H1 (cell line): ENCODE data around the gene NDUFAF3. TPM values are rescaled to one million over a fixed set of nuclear protein-coding genes. Genes with fewer than 3 reads are reported as not detected.

Experiments
- ASH2L ChIP-seq: fragments of 200-600, 300-600 bp; sonication (generic); IDR thresholded peaks from one replicate; pipeline ENCODE4 v1.7.1; 2017; ENCODE audit warnings: low read length
- BCL11A ChIP-seq, 2 experiments: IDR thresholded peaks; one replicate each; pipeline ENCODE4 v1.6.1; 2011; ENCODE audit warnings: low read depth in 2 of 2, low read length in 2 of 2, mild to moderate bottlenecking in 2 of 2
- BRCA1 ChIP-seq: IDR thresholded peaks from 2 replicates; pipeline ENCODE4 v1.6.1; 2012; ENCODE audit warnings: low read depth, low read length, improper control_type of control experiment
- CBX8 ChIP-seq: fragments of 300-800, 300-1000 bp; sonication (generic); IDR thresholded peaks from 2 replicates; pipeline ENCODE4 v1.7.1; 2016; ENCODE audit warnings: low read depth, low read length, borderline replicate concordance
- CHD1 ChIP-seq: IDR thresholded peaks from 2 replicates; pipeline ENCODE4 v1.6.1; 2012; ENCODE audit warnings: low read depth, low read length, improper control_type of control experiment
- CTBP2 ChIP-seq: IDR thresholded peaks from 2 replicates; pipeline ENCODE4 v1.7.0; 2011; ENCODE audit warnings: borderline replicate concordance, mild to moderate bottlenecking, moderate library complexity, mixed read lengths, low read length; ENCODE audit not compliant: insufficient read depth, insufficient read length
- EP300 ChIP-seq, 2 experiments: IDR thresholded peaks; 1 replicate in 1 of 2; 2 replicates in 1 of 2; pipeline ENCODE4 v1.6.1; 2011 to 2012; ENCODE audit warnings: low read depth in 2 of 2, low read length in 2 of 2, mild to moderate bottlenecking in 2 of 2, borderline replicate concordance in 1 of 2, inconsistent platforms in 1 of 2, moderate library complexity in 1 of 2
- FOSL1 ChIP-seq: IDR thresholded peaks from 2 replicates; pipeline ENCODE4 v1.6.1; 2011; ENCODE audit warnings: mild to moderate bottlenecking, low read depth, low read length, moderate library complexity; ENCODE audit not compliant: insufficient read depth
- NANOG ChIP-seq: IDR thresholded peaks from 2 replicates; pipeline ENCODE4 v1.6.1; 2011; ENCODE audit warnings: low read length, low read depth, mild to moderate bottlenecking, inconsistent platforms; ENCODE audit not compliant: insufficient read depth, poor library complexity, severe bottlenecking
- PHF8 ChIP-seq: fragments of 200-600 bp; sonication (generic); conservative IDR thresholded peaks from 2 replicates; pipeline ENCODE4 v1.7.1; 2012; ENCODE audit warnings: low read depth, mild to moderate bottlenecking, inconsistent platforms, low read length, moderate library complexity
- POU5F1 ChIP-seq: IDR thresholded peaks from 2 replicates; pipeline ENCODE4 v1.6.1; 2011; ENCODE audit warnings: low read depth, mild to moderate bottlenecking, low read length, moderate library complexity
- RBBP5 ChIP-seq: IDR thresholded peaks from 2 replicates; pipeline ENCODE4 v1.7.1; 2012; ENCODE audit warnings: low read depth, mild to moderate bottlenecking, inconsistent platforms, low read length, moderate library complexity, borderline replicate concordance
- RNF2 ChIP-seq: fragments of 200-900, 300-1000 bp; sonication (generic); IDR thresholded peaks from 2 replicates; pipeline ENCODE4 v1.7.1; 2016; ENCODE audit warnings: borderline replicate concordance, low read depth, mild to moderate bottlenecking, antibody characterized with exemption, low read length; ENCODE audit not compliant: poor library complexity, severe bottlenecking; ENCODE audit errors: missing control alignments
- RXRA ChIP-seq: IDR thresholded peaks from 2 replicates; pipeline ENCODE4 v1.6.1; 2011; ENCODE audit warnings: low read depth, mild to moderate bottlenecking, low read length, moderate library complexity; ENCODE audit not compliant: insufficient read depth
- SIN3A ChIP-seq, 2 experiments: IDR thresholded peaks in 1 of 2; conservative IDR thresholded peaks in 1 of 2; 2 replicates each; pipeline ENCODE4 v1.6.1; 2011 to 2012; ENCODE audit warnings: low read length in 2 of 2, improper control_type of control experiment in 1 of 2, low read depth in 1 of 2, mild to moderate bottlenecking in 1 of 2
- SIRT6 ChIP-seq: IDR thresholded peaks from one replicate; pipeline ENCODE4 v1.7.1; 2012; ENCODE audit warnings: low read length, inconsistent platforms
- SIX5 ChIP-seq: IDR thresholded peaks from 2 replicates; pipeline ENCODE4 v1.6.1; 2011; ENCODE audit warnings: mild to moderate bottlenecking, low read depth, low read length
- SRF ChIP-seq: IDR thresholded peaks from 2 replicates; pipeline ENCODE4 v1.6.1; 2011; ENCODE audit warnings: mild to moderate bottlenecking, low read depth, low read length, moderate library complexity
- SUZ12 ChIP-seq: fragments of 200-600 bp; sonication (generic); IDR thresholded peaks from 2 replicates; pipeline ENCODE4 v1.6.1; 2012; ENCODE audit warnings: mild to moderate bottlenecking, inconsistent platforms, low read length, moderate library complexity, mixed read lengths
- TCF12 ChIP-seq: IDR thresholded peaks from 2 replicates; pipeline ENCODE4 v1.6.1; 2011; ENCODE audit warnings: low read depth, mild to moderate bottlenecking, low read length
- TEAD4 ChIP-seq: IDR thresholded peaks from 2 replicates; pipeline ENCODE4 v1.6.1; 2012; ENCODE audit warnings: low read depth, low read length, inconsistent platforms, mixed read lengths
- ZNF274 ChIP-seq: IDR thresholded peaks from 2 replicates; pipeline ENCODE4 v1.7.0; 2012; ENCODE audit warnings: low read length, borderline replicate concordance; ENCODE audit errors: extremely low read depth
- polyA plus RNA-seq, 7 experiments: library from polyadenylated mRNA; depleted of rRNA in 3 of 7; stranded (reverse) in 5 of 7; unstranded in 2 of 7; fragments of >200 nt in 5 of 7; fragments of 200-250 nt in 2 of 7; gene quantifications; 1 replicate in 5 of 7; 2 replicates in 1 of 7; 4 replicates in 1 of 7; pipeline versions ENCODE4 v1.2.1 to v1.2.3, GENCODE V29; 2011 to 2013; ENCODE audit warnings: missing spikeins in 2 of 7, mixed read lengths in 2 of 7
- total RNA-seq: library from RNA; stranded (reverse); fragmentation: NEBNext Ultra II Directional; extraction: Animal tissue kit (Norgen Biotek cat#: 25700); gene quantifications from 2 replicates; pipeline ENCODE4 v1.2.1, GENCODE V29; 2021

NDUFAF3 gene
- total and polyA plus RNA-seq, 2 of the 8 experiments (the other 6 are each of a cell fraction or from before 2014, with no cell fraction given) = 27.8 to 45.5 TPM

- TF ChIP-seq SUZ12 = no peak
- no peak for TF ChIP-seq EP300 (IDR thresholded peaks at IDR 0.05; ENCODE audit: borderline replicate concordance in 1 of 2, low read depth in 2 of 2, low read length in 2 of 2)
- TF ChIP-seq BCL11A (IDR thresholded peaks at IDR 0.05; ENCODE audit: low read depth in 2 of 2, low read length in 2 of 2) = no peak
- TF ChIP-seq SIX5 = no peak
- TF ChIP-seq SRF = no peak
- no peak for TF ChIP-seq NANOG
- TF ChIP-seq RBBP5 = no peak
- no peak for TF ChIP-seq RXRA
- no peak for TF ChIP-seq CBX8
- no peak for TF ChIP-seq ZNF274
- no peak for TF ChIP-seq RNF2
- TF ChIP-seq POU5F1 = no peak
- peak in 1 of 2 experiments; percentile 34; a peak in 2 of 4 replicates for TF ChIP-seq SIN3A (conservative IDR thresholded peaks at IDR 0.05 in 1 of 2, IDR thresholded peaks at IDR 0.05 in 1 of 2; ENCODE audit: low read depth in 1 of 2, low read length in 2 of 2)
- no peak for TF ChIP-seq FOSL1
- no peak for TF ChIP-seq CHD1
- no peak for TF ChIP-seq CTBP2
- TF ChIP-seq PHF8 = peak; percentile 76
- no peak for TF ChIP-seq TCF12
- no peak for TF ChIP-seq BRCA1
- peak; percentile 24 for TF ChIP-seq ASH2L
- TF ChIP-seq SIRT6 = no peak
- peak; percentile 51; the same call in 1 of the 2 replicates for TF ChIP-seq TEAD4
These were observed 31.9 kb upstream of the NDUFAF3 start, which contains the start of gene P4HTM (continued) for GRCh38 chr3:48989796-48990635.
